OCI-LY7 (cell line): Measurements from ENCODE around the gene BTBD6. TPM values are rescaled to one million over a fixed set of nuclear protein-coding genes. Genes with fewer than 3 reads are reported as not detected.

Experiments
- BruUV-seq: library from RNA; stranded (reverse); fragments of 400-500 nt; replicated peaks from 2 replicates; lab custom pipeline; 2021; lab: Mats Ljungman, UMichigan
- CTCF ChIA-PET: fragments of 300-600 bp; sonication (Branson Sonifier 250); formaldehyde crosslinking; loops from one replicate; lab custom pipeline; 2022; ENCODE audit warnings: antibody characterized with exemption; ENCODE audit not compliant: unreplicated experiment; lab: Charles Lee
- POLR2A ChIA-PET: fragments of 300-600 bp; sonication (Branson Sonifier 250); formaldehyde crosslinking; loops from one replicate; lab custom pipeline; 2022; ENCODE audit warnings: antibody characterized with exemption; lab: Charles Lee
- DNase-seq: peaks from one replicate; pipeline ENCODE4 v3.0.0-alpha.2; 2015; ENCODE audit warnings: low spot score
- H2AFZ ChIP-seq: fragments of 200-600 bp; sonication (generic), shearing (Covaris generic); 2 replicates; pipeline ENCODE4 v1.6.1; 2014; ENCODE audit warnings: mild to moderate bottlenecking, antibody characterized with exemption, low read length, moderate library complexity
- H3K27ac ChIP-seq: fragments of 200-600 bp; sonication (generic); 2 replicates; pipeline ENCODE4 v1.5.1; 2014; ENCODE audit warnings: mixed run types, low read depth, mild to moderate bottlenecking, moderate library complexity, low read length, inconsistent platforms; ENCODE audit not compliant: poor library complexity, severe bottlenecking
- H3K36me3 ChIP-seq: fragments of 200-600 bp; sonication (generic); 2 replicates; pipeline ENCODE4 v1.6.1; 2014; ENCODE audit warnings: mild to moderate bottlenecking, antibody characterized with exemption, low read length, moderate library complexity, mixed read lengths; ENCODE audit not compliant: insufficient read depth
- H3K4me1 ChIP-seq: fragments of 200-600 bp; sonication (generic); 2 replicates; pipeline ENCODE4 v1.5.1; 2014; ENCODE audit warnings: mild to moderate bottlenecking, low read length; ENCODE audit not compliant: insufficient read depth, poor library complexity, severe bottlenecking
- H3K4me2 ChIP-seq: fragments of 200-600 bp; sonication (generic); 2 replicates; pipeline ENCODE4 v1.6.1; 2014; ENCODE audit warnings: mild to moderate bottlenecking, low read length
- H3K4me3 ChIP-seq: fragments of 200-600 bp; sonication (generic); 2 replicates; pipeline ENCODE4 v1.5.1; 2014; ENCODE audit warnings: mild to moderate bottlenecking, low read depth, low read length; ENCODE audit not compliant: poor library complexity, severe bottlenecking
- H3K79me2 ChIP-seq: fragments of 200-600 bp; sonication (generic); 2 replicates; pipeline ENCODE4 v1.6.1; 2016; ENCODE audit warnings: low read depth, mild to moderate bottlenecking, low read length, moderate library complexity, mixed read lengths; ENCODE audit not compliant: insufficient read depth
- H3K9me2 ChIP-seq: fragments of 200-600 bp; sonication (generic); 2 replicates; pipeline ENCODE4 v1.6.1; 2016; ENCODE audit warnings: mild to moderate bottlenecking, low read length, mixed read lengths; ENCODE audit not compliant: insufficient read depth
- H3K9me3 ChIP-seq: fragments of 200-600 bp; sonication (generic); 2 replicates; pipeline ENCODE4 v1.6.1; 2014; ENCODE audit warnings: mild to moderate bottlenecking, mixed run types, low read length, mixed read lengths
- H4K20me1 ChIP-seq: fragments of 200-600 bp; sonication (generic); 2 replicates; pipeline ENCODE4 v1.6.1; 2014; ENCODE audit warnings: mild to moderate bottlenecking, antibody characterized with exemption, low read length, moderate library complexity, mixed read lengths; ENCODE audit not compliant: insufficient read depth
- EZH2phosphoT487 ChIP-seq: fragments of 200-600 bp; sonication (generic); IDR thresholded peaks from 2 replicates; pipeline ENCODE4 v1.6.1; 2018; ENCODE audit warnings: low read depth, borderline replicate concordance, mild to moderate bottlenecking, mixed run types, antibody characterized with exemption, low read length, moderate library complexity, mixed read lengths
- intact Hi-C: fragments of 100-400 bp; cut with micrococcal nuclease; formaldehyde crosslinking; loops from one replicate; pipeline ENCODE4 v1.10.0; 2022; ENCODE audit not compliant: unreplicated experiment
- total RNA-seq, 2 experiments: library from RNA; depleted of rRNA in 1 of 2; stranded (reverse); fragments of >200 nt in 1 of 2; shearing (Covaris generic) in 1 of 2; gene quantifications; 2 replicates each; pipeline ENCODE4 v1.2.3, GENCODE V29; 2014 to 2022
- TF ChIP-seq, protein P1 (sequence below): fragments of 200-600 bp; sonication (generic); conservative IDR thresholded peaks from 2 replicates; pipeline ENCODE4 v1.5.1; 2014; ENCODE audit warnings: mild to moderate bottlenecking, antibody characterized with exemption, low read length, moderate library complexity, mixed read lengths

Gene BTBD6
- total RNA-seq, 2 experiments from 2014 or later = 5.7 to 27.9 TPM

DNA sequence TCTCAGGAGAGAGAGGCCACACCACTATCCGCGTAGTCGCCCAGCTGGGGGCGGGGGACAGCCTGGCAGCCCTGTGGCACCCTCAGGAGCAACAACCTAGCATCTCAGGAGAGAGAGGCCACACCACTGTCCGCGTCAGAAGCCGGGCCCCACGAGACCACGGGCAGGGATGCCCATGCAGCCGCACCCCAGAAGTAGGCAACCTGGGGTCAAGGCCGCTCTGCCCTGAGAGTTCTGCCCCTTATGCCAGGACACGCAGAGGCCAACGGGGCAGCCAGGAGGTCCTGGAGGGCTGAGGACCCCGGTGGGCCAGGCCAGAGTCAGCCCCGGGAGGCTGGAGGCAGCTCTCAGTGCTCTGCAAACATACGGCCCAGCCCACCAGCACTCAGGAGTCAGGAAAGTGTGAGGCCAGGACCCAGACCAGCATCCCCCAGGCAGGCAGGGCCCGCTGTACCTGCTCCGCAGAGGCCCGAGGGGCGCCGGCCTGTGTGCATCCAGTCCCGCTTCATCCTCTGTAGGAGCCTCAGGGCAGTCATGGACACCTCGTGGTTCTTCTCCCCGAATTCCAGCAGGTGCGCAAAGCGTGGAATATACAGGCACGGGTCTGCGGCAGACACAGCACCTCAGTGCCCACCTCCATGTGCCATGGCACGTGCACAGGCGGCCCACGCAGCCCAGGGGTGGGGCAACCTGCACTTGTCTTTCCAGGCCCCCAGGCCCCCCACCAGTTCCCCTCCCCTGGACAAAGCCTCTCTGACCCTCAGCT is 7.3 kb upstream of the BTBD6 start:
- H3K27ac ChIP-seq = no peak overlapping the region
- CTCF ChIA-PET = no interaction called here
- POLR2A ChIA-PET = no interaction called here
- intact Hi-C loops = no loop called here
- H4K20me1 ChIP-seq = no peaks in the 10 kb centered on the region
- H3K4me3 ChIP-seq = no peak overlapping the region
- H2AFZ ChIP-seq = no peak overlapping the region
- H3K4me1 ChIP-seq = no peaks in the 10 kb centered on the region
- no peaks in the 10 kb centered on the region for H3K9me3 ChIP-seq
- H3K4me2 ChIP-seq = no peak overlapping the region
- no peak for DNase-seq
- no peaks in the 10 kb centered on the region for H3K79me2 ChIP-seq
- no peaks in the 10 kb centered on the region for H3K9me2 ChIP-seq
- TF ChIP-seq, protein P1, sequence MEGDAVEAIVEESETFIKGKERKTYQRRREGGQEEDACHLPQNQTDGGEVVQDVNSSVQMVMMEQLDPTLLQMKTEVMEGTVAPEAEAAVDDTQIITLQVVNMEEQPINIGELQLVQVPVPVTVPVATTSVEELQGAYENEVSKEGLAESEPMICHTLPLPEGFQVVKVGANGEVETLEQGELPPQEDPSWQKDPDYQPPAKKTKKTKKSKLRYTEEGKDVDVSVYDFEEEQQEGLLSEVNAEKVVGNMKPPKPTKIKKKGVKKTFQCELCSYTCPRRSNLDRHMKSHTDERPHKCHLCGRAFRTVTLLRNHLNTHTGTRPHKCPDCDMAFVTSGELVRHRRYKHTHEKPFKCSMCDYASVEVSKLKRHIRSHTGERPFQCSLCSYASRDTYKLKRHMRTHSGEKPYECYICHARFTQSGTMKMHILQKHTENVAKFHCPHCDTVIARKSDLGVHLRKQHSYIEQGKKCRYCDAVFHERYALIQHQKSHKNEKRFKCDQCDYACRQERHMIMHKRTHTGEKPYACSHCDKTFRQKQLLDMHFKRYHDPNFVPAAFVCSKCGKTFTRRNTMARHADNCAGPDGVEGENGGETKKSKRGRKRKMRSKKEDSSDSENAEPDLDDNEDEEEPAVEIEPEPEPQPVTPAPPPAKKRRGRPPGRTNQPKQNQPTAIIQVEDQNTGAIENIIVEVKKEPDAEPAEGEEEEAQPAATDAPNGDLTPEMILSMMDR = no peak
- TF ChIP-seq EZH2phosphoT487 = no peak
- no TSS peak for BruUV-seq
- H3K36me3 ChIP-seq = peaks cover 12% of the 10 kb centered on the region

DNA sequence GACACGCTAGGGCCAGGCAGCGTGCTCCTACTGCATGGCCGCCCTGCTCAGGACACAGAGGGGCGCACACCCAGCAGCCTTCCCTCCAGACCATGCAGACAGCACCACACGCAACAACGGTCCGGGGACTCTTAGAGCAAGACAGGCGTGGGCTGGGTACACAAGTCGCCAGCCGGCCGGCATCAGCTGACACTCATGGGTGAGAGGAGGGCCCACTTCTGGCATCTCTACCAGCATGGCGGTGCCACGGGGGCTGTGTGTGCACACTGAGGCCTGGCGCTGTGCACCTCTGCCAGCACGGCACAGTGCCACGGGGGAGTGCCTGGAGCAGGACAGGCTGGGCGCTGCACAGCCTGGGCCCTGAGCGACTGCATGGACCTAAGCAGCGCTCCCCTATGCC is 6.7 kb upstream of the BTBD6 start:
- Histone ChIP-seq H3K4me1 (no peaks in the 10 kb centered on the region), H3K79me2 (no peaks in the 10 kb centered on the region), H3K4me2 (no peak overlapping the region), H4K20me1 (no peaks in the 10 kb centered on the region), H3K4me3 (no peak overlapping the region), H3K9me3 (no peaks in the 10 kb centered on the region), H2AFZ (no peak overlapping the region), H3K27ac (no peak overlapping the region), H3K9me2 (no peaks in the 10 kb centered on the region), H3K36me3 (peaks cover 12% of the 10 kb centered on the region)
- ChIA-PET CTCF (no interaction called here), POLR2A (no interaction called here)
- TF ChIP-seq, protein P1 = no peak
- TF ChIP-seq EZH2phosphoT487 = no peak
- DNase-seq = no peak
- BruUV-seq = no TSS peak
- intact Hi-C loops = no loop called here

DNA sequence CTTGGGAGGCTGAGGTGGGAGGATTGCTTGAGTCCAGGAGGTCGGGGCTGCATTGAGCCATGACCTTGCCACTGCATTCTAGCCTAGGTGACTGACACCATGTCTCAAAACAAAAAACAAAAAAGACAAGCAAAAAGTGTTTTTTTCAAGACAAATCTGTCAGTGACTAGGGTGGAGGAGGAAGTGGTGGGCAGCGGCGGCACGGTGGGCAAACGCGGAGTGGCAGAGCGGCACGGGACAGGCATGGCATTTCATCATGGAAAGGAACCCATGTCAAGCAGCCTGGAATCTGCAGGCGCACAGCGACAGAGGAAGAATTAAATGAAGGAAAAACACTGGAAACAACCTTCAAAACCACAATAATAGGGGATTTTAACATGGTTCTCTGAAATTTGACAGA is 4.0 kb upstream of the BTBD6 start:
- ChIA-PET CTCF (no interaction called here), POLR2A (no interaction called here)
- TF ChIP-seq, protein P1 = no peak
- no peak for TF ChIP-seq EZH2phosphoT487
- Histone ChIP-seq H3K27ac (no peak overlapping the region), H3K36me3 (peaks cover 12% of the 10 kb centered on the region), H4K20me1 (no peaks in the 10 kb centered on the region), H3K79me2 (no peaks in the 10 kb centered on the region), H2AFZ (no peak overlapping the region), H3K4me2 (no peak overlapping the region), H3K9me3 (no peaks in the 10 kb centered on the region), H3K4me1 (peaks cover 5% of the 10 kb centered on the region), H3K9me2 (no peaks in the 10 kb centered on the region), H3K4me3 (no peak overlapping the region)
- intact Hi-C loops = no loop called here
- BruUV-seq = no TSS peak
- DNase-seq = no peak
